IPS-20b (cell line): ENCODE data around the gene FADS1.

Source experiments
- H3K27ac ChIP-seq: one replicate; pipeline ENCODE4 v1.5.1; 2013; ENCODE audit warnings: low read length
- H3K27me3 ChIP-seq: 2 replicates; pipeline ENCODE4 v1.6.1; 2013; ENCODE audit warnings: mild to moderate bottlenecking, low read length, inconsistent platforms; ENCODE audit not compliant: insufficient read depth
- H3K36me3 ChIP-seq: 2 replicates; pipeline ENCODE4 v1.6.1; 2013; ENCODE audit warnings: low read depth, mild to moderate bottlenecking, inconsistent platforms, low read length, moderate library complexity; ENCODE audit not compliant: insufficient read depth
- H3K4me1 ChIP-seq: 2 replicates; pipeline ENCODE4 v1.6.1; 2013; ENCODE audit warnings: mild to moderate bottlenecking, control low read depth, inconsistent platforms, low read length, moderate library complexity; ENCODE audit not compliant: insufficient read depth
- H3K4me3 ChIP-seq: 2 replicates; pipeline ENCODE4 v1.5.1; 2013; ENCODE audit warnings: mild to moderate bottlenecking, low read length, inconsistent platforms
- H3K9ac ChIP-seq: 2 replicates; pipeline ENCODE4 v1.6.1; 2013; ENCODE audit warnings: low read depth, mild to moderate bottlenecking, inconsistent platforms, low read length, moderate library complexity
- H3K9me3 ChIP-seq: 2 replicates; pipeline ENCODE4 v1.6.1; 2013; ENCODE audit warnings: mild to moderate bottlenecking, low read depth, low read length, inconsistent platforms; ENCODE audit not compliant: insufficient read depth

FADS1 gene

GRCh38 chr11:61800331-61801281 lies 16.2 kb downstream of the FADS1 start:
- Histone ChIP-seq H3K4me1 (no peaks in the 10 kb centered on the region), H3K27me3 (no peaks in the 10 kb centered on the region), H3K9ac (no peak overlapping the region), H3K27ac (no peak overlapping the region), H3K36me3 (peaks cover 93% of the 10 kb centered on the region), H3K9me3 (no peaks in the 10 kb centered on the region), H3K4me3 (no peak overlapping the region)

- Histone ChIP-seq H3K9me3 (no peaks in the 10 kb centered on the region), H3K27ac (no peak overlapping the region), H3K4me1 (no peaks in the 10 kb centered on the region), H3K9ac (no peak overlapping the region), H3K36me3 (peaks cover 93% of the 10 kb centered on the region), H3K27me3 (no peaks in the 10 kb centered on the region), H3K4me3 (no peak overlapping the region)
These were observed 17.0 kb downstream of the FADS1 start for GRCh38 chr11:61799665-61800284.

DNA sequence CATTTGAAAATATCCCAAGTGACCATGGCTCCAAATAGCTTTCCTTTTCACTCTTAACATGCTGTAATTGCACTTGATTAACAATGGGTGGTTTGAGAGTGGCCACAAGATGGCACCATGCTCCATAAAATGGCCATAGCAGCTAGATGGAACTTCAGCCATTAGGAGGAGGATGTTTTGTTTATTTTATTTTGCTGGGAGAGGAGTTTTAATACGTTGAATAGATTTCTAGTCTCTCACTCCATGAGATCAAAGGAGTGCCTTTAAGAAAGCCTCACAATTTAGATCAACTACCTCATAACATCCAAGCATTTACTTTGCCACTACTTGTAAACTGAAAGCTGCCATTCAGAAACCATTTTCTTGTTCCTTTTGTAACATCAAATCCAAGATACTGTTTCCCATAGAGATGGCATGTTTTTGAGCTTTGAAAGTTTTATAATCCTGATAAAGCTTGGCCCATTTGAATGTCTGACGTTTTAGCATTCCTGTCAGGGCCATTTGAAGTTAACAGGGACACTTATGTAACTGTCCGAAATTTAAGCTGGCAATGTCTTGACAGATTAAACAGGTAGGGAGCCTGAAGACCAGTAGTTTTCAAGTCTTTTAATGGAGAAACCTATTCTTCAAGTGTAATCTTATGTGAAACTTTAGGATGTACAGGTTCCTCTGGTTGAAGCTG lies 19.4 kb downstream of the FADS1 start:
- Histone ChIP-seq H3K4me3 (no peak overlapping the region), H3K27ac (no peak overlapping the region), H3K36me3 (peaks cover 73% of the 10 kb centered on the region), H3K4me1 (0 out of 2 replicates have a peak, but pooled peaks cover 4% of the 10 kb centered on the region), H3K9me3 (no peaks in the 10 kb centered on the region), H3K9ac (no peak overlapping the region), H3K27me3 (no peaks in the 10 kb centered on the region)

GRCh38 chr11:61795876-61796526 lies 20.8 kb downstream of the FADS1 start:
- Histone ChIP-seq H3K4me3 (no peak overlapping the region), H3K36me3 (peaks cover 59% of the 10 kb centered on the region), H3K9ac (no peak overlapping the region), H3K9me3 (no peaks in the 10 kb centered on the region), H3K27me3 (no peaks in the 10 kb centered on the region), H3K27ac (no peak overlapping the region), H3K4me1 (peaks cover 4% of the 10 kb centered on the region; the same call in 1 of the 2 replicates)

- Histone ChIP-seq H3K4me1 (peaks cover 4% of the 10 kb centered on the region; the same call in 1 of the 2 replicates), H3K36me3 (peaks cover 56% of the 10 kb centered on the region), H3K27ac (no peak overlapping the region), H3K27me3 (no peaks in the 10 kb centered on the region), H3K9me3 (no peaks in the 10 kb centered on the region), H3K4me3 (no peak overlapping the region), H3K9ac (no peak overlapping the region)
These were observed 21.3 kb downstream of the FADS1 start for GRCh38 chr11:61795459-61795858.

- no peak overlapping the region for H3K27ac ChIP-seq
- H3K4me1 ChIP-seq = peaks cover 4% of the 10 kb centered on the region; the same call in 1 of the 2 replicates
- no peaks in the 10 kb centered on the region for H3K9me3 ChIP-seq
- H3K36me3 ChIP-seq = peaks cover 56% of the 10 kb centered on the region
- no peaks in the 10 kb centered on the region for H3K27me3 ChIP-seq
- H3K9ac ChIP-seq = no peak overlapping the region; the same call in 1 of the 2 replicates
- H3K4me3 ChIP-seq = no peak overlapping the region
These were observed 22.2 kb downstream of the FADS1 start for GRCh38 chr11:61794579-61794978.

DNA sequence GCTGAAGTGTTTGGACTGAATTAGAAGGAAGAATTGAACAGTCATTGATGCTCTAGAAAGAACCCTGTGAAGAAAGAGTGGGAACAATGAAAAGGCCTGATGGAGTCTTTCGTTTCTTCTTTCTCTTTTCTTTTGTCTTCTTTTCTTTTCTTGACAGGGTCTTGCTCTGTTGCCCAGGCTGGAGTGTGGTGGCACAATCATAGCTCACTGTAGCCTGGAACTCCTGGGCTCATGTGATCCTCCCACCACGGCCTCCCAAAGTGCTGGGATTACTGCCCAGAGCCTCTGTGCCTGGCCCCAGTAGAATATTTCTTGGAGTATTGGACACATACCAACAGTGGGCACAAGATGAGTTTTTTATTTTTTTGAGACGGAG lies 23.0 kb downstream of the FADS1 start:
- Histone ChIP-seq H3K36me3 (peaks cover 58% of the 10 kb centered on the region), H3K9ac (peak overlapping the region; percentile 100; the same call in 1 of the 2 replicates), H3K27me3 (no peaks in the 10 kb centered on the region), H3K27ac (no peak overlapping the region), H3K4me1 (peaks cover 4% of the 10 kb centered on the region; the same call in 1 of the 2 replicates), H3K4me3 (peak overlapping the region; percentile 100), H3K9me3 (no peaks in the 10 kb centered on the region)

GRCh38 chr11:61793083-61793828 lies 23.5 kb downstream of the FADS1 start:
- Histone ChIP-seq H3K36me3 (peaks cover 59% of the 10 kb centered on the region), H3K4me1 (peaks cover 4% of the 10 kb centered on the region; the same call in 1 of the 2 replicates), H3K9ac (peak overlapping the region; percentile 100), H3K4me3 (peak overlapping the region; percentile 100), H3K27ac (peak overlapping the region; percentile 100), H3K27me3 (no peaks in the 10 kb centered on the region), H3K9me3 (no peaks in the 10 kb centered on the region)

DNA sequence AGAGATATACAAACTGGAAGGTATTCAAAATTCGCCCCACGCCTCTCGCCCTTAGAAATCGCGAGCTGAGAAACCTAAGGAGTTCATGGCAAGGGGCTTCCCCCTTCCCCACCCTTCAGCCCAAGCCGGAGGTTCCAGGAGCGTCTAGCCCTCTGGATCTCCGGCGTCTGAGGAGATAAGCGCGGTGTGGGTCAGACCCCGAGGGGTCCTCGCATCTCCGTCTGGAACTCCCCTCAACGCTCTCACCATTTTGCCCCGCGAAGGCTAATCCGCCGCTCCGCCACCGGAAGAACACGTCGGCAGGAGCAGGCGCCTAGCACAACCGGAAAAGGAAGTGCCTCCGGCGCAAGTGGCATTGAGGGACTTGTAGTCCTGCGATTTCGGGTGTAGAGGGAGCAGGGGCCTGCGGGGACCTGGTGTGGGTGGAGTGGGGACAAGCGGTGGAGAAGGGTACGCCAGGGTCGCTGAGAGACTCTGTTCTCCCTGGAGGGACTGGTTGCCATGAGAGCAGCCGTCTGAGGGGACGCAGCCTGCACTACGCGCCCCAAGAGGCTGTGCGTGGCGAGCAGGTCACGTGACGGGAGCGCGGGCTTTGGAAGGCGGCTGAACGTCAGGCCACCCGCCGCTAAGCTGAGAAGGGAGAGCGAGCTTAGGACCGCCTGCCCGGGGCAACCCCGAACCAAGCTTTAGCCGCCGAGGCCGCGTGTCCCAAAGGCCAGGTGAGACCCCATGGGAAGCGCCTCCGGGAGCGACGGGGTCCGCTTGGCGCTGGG lies 24.3 kb downstream of the FADS1 start, which contains the start of the genes FEN1 and TMEM258:
FEN1 (plus strand) TSS at position 602 of the 773 bp plus-strand sequence. CDS start 2,451 bp downstream, outside the sequence.
TMEM258 (minus strand) TSS at position 290 of the 773 bp plus-strand sequence; CDS start at position 249, 41 bp downstream.
- peaks cover 4% of the 10 kb centered on the region; the same call in 1 of the 2 replicates for H3K4me1 ChIP-seq
- H3K4me3 ChIP-seq = peak within 1 kb of the TSS; percentile 100
- H3K9me3 ChIP-seq = no peaks in the 10 kb centered on the region
- H3K27ac ChIP-seq = peak within 1 kb of the TSS; percentile 100
- peaks cover 61% of the 10 kb centered on the region for H3K36me3 ChIP-seq
- H3K27me3 ChIP-seq = no peaks in the 10 kb centered on the region
- H3K9ac ChIP-seq = peak within 1 kb of the TSS; percentile 100

GRCh38 chr11:61791737-61792309 lies 25.0 kb downstream of the FADS1 start:
- Histone ChIP-seq H3K9me3 (no peaks in the 10 kb centered on the region), H3K9ac (peak overlapping the region; percentile 100), H3K27ac (peak overlapping the region; percentile 100), H3K4me3 (peak overlapping the region; percentile 100), H3K36me3 (peaks cover 62% of the 10 kb centered on the region), H3K4me1 (peaks cover 4% of the 10 kb centered on the region; the same call in 1 of the 2 replicates), H3K27me3 (no peaks in the 10 kb centered on the region)
